Embryonic facial prominence (tissue), 1 donor: ENCODE data around the gene HS3ST3A1.
"Not testable (repeated sequence)": the region's sequence is repeated elsewhere in the genome, so short reads cannot be mapped to it uniquely, and the experiment has no call there.

Experiments
- DNase-seq: peaks from one replicate; pipeline ENCODE4 v3.0.0-alpha.2; 2016; ENCODE audit errors: extremely low spot score

HS3ST3A1 gene

DNA sequence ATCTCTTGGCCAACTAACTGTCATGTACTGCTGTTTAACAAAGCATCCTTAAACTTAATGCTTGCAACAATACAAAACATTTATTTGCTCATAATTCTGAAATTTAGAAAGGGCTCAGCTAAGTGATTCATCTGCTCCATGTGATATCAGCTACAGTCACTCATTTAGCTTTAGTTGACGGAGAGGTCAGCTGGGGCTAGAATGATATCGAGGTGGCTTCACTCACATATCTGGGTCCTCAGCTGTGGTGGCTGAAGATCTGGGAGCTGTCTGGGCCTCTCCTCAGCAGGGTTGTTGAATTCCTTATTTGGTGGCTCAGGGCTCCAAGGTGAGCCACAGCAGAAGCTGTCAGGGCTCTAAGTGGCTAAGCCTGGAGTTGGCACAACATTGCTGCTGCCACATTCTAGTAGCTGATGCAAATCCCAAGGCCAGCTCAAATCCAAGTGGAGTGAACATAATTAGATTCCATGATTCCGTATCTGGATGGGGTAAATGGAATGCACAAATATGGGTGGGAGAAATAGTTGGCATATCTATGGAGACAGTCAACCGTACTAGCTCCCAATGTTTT, 62.8 kb downstream of the HS3ST3A1 start:
- no peak for DNase-seq

DNA sequence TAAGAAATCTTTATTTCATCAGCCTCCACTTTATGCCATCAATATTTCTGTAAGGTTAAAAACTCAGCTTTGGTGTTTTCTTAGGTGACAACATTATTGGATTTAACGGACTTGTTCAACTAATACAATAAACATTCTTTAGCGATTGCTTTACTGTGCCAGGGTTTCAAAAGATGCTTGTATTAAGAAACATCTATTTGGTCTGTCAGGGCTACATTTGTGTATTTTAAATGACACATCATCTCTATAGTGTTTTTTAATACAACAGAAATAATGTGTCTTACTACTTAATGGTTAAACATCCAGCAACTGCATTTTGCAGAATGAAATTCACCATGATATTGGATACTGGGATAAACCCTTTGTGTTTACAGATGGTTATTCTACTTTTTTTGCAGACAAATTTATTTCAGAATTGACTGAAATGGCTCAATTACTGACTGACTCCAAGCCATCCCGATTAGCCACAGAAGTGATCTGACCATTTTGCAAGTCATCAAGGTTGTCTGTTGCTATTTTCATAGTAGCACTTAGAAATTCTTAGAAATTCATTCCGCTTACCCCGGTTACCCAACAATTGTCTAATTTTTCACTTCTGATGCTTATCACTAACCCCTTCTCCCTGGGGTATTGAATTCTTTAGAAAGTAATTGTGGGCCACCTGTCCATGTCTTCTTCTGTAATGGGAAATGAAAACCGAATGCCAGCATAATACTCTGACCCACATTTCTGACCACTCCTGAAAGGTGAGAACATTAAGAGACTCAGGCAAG, 63.7 kb downstream of the HS3ST3A1 start:
- DNase-seq = no peak

DNA sequence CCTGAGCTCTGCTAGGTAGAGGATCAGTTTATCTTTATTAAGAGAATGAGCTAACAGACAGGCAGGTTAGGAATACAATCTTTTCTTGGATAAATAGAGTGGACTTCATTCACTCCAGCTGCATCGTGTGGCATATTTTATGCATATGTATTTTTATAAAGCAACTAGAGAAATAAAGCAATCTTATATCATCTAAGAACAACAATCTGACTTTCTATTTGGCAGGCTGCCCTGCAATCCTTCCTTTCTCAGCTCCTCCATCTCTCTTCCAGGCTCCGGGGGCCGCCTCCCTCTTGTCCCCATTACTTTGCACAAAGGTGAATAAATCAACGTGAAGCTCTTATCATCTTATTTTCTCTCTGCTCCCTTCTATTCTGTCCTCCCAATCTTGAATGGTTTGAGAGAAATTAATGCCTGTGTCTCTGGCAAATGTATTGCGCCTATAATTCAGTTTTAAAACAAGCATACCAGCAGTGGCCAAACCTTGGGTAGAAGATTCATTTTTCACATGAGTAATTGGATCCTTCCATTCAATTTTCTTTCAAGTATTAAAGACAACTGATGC, 64.5 kb downstream of the HS3ST3A1 start:
- DNase-seq = no peak

DNA sequence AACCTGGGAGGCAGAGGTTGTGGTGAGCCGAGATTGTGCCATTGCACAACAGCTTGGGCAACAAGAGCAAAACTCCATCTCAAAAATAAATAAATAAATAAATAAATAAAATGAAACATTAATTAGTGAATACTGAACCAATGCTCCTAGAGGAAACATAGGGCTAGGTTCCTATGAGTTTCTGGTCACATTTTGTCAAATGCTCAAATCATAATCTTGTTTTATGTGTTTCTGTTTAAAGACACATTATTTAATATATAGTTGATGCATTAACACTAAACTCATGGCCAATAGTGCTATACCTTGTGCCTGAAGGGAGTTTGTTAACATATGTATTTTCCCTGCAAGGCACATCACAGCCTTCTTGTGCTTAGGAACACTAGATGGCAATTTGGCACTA, 66.8 kb downstream of the HS3ST3A1 start:
- no peak for DNase-seq

GRCh38 chr17:13531721-13532120, 70.0 kb downstream of the HS3ST3A1 start:
- DNase-seq = no peak

DNA sequence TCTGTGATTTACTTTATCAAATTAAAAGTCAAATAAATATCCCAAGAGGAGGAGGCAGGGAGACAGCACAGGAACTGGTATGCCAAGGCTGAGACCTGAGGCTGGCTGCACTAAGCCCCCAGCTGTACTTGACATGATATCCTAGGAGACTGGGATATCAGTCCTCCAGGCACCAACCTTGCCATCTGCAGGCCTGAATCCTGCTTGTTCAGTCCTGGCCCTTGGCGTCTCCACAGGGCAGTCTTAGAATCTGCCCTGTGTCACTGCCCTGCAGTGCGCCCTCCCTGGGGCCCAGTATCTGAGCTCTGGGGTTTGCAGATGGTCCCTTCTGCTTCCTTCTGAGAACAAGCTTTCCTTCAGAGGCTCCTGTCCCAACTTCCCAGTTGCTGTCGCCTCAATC, 75.9 kb downstream of the HS3ST3A1 start:
- no peak for DNase-seq

- no peak for DNase-seq
Measured at GRCh38 chr17:13523164-13523563, 78.6 kb downstream of the HS3ST3A1 start.

GRCh38 chr17:13522749-13523148, 79.0 kb downstream of the HS3ST3A1 start:
- DNase-seq = no peak

GRCh38 chr17:13521784-13522183, 79.9 kb downstream of the HS3ST3A1 start:
- no peak for DNase-seq

GRCh38 chr17:13520899-13521572, 80.7 kb downstream of the HS3ST3A1 start:
- no peak for DNase-seq

DNA sequence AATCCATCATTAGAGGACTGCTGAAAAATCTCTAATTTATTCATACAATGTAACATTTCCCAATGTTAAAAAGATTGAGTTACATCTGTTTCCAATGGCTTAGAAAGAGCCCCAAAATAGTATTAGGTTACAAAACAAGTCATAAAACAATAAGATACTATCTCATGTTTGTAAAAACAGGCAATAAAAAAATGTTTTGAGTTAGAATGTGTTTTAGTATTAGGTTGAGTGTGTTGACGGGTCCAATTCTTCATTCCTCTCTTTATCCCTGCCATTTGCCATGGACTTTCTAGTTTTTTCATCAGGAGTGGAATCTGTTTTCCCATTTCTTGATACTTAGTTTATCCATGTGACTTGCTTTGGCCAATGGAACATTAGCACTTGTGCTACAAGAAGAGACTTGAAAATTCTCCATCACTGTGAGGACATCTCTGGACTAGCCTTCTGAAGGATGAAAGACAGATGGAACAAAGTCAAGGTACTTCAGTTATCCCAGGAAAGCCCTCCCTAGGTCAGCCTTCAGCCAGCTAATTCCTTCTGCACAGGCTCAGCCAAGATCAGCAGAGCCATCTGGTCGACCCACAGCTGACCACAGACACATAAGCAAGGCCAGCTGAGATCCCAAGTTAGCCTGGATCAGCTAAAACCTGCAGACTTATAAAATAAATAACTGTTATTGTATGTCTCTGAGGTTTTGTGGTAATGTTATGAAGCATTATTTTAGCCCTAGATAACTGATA, 83.3 kb downstream of the HS3ST3A1 start:
- DNase-seq = no peak

GRCh38 chr17:13513039-13513405, 88.7 kb downstream of the HS3ST3A1 start:
- DNase-seq = no peak

GRCh38 chr17:13510062-13510461, 91.7 kb downstream of the HS3ST3A1 start:
- no peak for DNase-seq

- no peak for DNase-seq
Measured at GRCh38 chr17:13509527-13509926, 92.2 kb downstream of the HS3ST3A1 start.

DNA sequence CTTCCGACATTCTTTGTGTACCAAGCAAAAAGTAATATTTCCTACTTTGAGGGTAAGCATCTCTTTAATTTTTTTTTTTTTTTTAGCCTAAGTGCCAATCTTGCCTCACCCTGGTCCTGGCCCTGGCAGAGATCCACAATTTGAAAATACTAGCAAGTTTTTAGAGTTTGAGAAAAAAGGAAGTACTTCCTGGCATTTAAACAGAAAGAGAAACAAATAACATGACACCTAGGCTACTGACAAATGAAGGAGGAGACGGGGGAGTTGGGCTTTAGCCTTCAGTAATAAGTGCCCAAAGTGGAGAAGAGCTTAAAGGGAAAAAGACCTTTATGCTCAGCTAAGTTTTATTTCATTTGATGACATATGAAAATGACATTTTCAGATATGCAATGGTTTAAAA, 92.8 kb downstream of the HS3ST3A1 start:
- DNase-seq = no peak

DNA sequence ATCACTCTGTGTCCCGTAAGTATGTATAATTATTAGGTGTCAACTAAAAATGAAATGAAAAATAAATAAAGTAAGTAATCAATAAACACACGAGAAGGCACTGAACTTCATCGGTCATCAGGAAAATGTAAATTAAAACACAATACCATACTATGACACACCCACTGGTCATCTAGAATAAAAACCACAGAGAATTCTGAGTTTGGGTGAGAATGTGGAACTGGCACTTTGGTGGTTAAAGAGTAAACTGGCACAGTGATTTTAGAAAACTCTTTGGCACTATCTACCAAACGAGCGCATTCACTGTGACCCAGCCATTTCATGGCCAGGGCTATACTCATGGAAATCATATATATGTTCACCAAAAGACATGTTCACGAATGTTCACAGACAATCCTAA, 98.2 kb downstream of the HS3ST3A1 start:
- no peak for DNase-seq

GRCh38 chr17:13502263-13502662, 99.5 kb downstream of the HS3ST3A1 start:
- DNase-seq = no peak

GRCh38 chr17:13500947-13501346, 100.8 kb downstream of the HS3ST3A1 start:
- DNase-seq = no peak

DNA sequence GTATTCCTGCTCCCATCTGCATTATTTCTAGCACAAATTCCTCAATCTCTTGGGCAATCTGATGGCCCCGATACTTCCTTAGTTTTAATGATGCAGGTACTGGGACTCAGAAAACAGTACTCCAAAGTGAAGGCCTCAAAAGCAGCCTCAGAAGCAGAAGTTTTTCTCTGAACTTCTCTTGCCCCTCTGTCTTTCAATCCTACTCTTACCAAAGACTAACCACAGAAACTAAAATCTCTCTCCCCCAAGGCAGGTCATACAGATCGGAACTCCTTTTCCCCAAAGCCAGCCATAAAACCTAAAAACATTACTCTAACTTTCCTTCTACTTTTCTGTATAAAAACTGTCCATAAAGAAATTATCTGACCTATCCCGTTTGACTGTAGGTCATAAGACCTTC, 103.5 kb downstream of the HS3ST3A1 start:
- DNase-seq = no peak

- DNase-seq = not testable (repeated sequence)
Measured at GRCh38 chr17:13496553-13497056, 105.1 kb downstream of the HS3ST3A1 start.

DNA sequence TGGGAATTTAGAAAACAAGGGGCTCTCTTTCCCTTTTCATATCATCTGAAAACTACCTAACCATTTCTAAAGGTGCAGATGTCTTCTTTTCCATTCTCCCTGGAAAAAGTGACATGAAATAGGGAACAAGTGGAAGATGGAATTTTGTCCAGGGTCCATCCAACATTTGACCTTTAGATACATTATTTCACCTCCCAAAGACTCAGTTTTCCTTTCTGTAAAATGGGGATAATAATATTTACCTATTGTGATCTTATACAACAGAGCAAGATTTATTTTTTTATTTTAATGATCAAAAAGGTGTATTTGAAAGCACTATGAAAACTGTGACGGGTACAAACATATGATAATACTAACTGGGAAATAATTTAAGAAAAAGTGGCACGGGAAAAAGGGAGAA, 106.3 kb downstream of the HS3ST3A1 start:
- no peak for DNase-seq

- DNase-seq = no peak
Measured at GRCh38 chr17:13492737-13493122, 109.0 kb downstream of the HS3ST3A1 start.
